SIG-M5 treated with dmso at 0.1 percent for 504 hours (cell line): ENCODE data around the gene VILL.

Experiments used
- DNase-seq: peaks from one replicate; lab custom pipeline; 2025; ENCODE audit not compliant: unreplicated experiment; lab: John Stamatoyannopoulos, UW

Gene VILL

DNA sequence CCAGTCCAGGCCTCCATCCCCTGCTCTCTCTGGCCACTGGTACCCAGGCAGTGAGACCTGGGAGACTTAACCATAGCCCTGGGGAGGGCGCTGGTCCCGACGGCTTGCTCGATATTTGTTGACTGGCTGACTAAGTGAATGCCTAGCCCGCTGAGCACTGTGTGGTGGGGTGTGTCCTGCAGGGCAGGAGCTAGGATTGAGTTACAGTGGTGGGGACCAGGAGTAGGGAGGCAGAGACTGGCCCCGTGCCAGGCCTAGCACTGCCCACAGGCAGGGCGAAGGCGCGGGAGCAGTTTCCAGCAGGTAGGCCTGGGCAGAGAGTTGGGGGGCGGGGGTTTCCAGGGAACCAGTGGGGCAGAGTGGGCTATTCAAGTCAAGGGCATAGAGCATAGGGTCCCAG lies at the start of gene VILL:
Gene VILL (plus strand): TSS at position 260 of the 400 bp plus-strand sequence. CDS start 2,887 bp downstream, outside the sequence.
- no peak for DNase-seq

DNA sequence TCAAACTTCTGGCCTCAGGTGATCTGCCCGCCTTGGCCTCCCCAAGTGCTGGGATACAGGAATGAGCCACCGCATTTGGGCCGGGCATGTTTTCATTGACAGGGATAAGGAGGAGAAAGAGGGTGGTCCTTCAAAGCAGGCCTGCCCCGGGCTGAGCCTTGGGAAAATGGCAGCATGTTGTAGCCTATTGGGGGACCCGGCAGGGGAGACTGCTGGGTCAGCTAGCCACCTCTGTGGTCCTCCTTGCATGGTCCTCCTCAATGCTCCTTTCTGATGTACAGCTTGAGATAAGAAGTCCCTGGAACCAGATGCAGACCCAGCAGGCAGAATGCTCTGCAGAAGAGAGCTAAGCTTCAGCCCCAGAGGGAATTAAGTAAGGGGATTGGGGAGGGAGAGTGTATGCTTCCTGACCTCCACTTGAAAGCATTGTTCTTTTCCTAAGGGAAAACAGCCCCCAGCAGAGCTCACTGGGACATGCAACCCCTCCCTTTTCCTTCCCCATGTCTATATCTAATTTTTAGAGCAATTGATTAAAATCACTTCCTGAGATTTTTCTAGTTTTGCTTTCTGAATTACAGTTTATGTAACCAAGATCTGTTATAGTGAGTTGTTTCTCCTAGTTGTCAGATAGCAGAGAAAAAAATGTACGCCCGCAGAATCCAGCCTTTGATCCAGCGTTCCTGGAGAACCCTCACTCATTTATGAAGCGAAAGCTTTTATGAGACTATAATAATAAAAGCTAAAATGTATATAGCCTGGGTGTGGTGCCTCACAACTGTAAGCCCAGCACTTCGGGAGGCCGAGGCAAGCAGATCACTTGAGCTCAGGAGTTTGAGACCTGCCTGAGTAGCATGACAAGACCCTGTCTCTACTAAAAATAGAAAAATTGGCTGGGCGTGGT lies 48.7 kb upstream of the VILL start:
- DNase-seq, result no peak

DNA sequence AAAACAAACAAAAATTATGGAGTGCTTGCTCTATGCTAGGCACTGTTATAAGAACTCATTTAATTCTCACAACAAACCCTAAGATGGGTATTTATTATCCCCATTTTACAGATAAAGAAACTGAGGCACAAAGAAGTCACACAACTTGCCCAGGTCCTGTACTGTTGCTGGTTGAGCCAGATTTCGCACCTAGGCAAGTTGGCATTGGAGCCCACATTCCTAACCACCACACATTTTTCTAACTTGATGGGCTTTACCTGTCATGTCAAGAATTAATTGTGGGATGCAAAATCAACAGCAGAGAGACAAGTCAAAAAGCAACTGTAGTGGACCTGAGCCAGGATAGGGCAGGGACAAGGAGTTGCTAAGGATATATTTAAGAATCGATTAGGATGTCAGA lies 47.9 kb upstream of the VILL start:
- no peak for DNase-seq

DNA sequence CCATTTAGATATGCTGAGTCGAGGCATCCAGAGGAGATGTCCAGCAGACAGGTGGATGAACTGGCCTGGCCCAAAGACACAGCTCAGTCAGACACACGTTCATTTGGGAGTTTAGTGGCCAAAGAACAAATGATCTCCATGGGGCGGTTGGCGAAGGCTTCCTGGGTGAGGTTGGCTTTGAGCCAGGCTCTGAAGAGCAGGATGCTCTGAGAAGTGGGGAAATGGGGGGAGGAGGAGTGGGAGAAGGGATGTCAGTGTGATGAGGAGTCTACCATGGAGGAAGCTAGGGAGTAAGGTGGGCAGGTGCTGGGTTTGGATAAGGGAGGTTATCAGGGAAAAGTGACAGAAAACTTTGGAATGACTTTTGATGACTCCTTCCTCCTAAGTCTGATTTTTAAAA lies 47.5 kb upstream of the VILL start:
- DNase-seq, result no peak

DNA sequence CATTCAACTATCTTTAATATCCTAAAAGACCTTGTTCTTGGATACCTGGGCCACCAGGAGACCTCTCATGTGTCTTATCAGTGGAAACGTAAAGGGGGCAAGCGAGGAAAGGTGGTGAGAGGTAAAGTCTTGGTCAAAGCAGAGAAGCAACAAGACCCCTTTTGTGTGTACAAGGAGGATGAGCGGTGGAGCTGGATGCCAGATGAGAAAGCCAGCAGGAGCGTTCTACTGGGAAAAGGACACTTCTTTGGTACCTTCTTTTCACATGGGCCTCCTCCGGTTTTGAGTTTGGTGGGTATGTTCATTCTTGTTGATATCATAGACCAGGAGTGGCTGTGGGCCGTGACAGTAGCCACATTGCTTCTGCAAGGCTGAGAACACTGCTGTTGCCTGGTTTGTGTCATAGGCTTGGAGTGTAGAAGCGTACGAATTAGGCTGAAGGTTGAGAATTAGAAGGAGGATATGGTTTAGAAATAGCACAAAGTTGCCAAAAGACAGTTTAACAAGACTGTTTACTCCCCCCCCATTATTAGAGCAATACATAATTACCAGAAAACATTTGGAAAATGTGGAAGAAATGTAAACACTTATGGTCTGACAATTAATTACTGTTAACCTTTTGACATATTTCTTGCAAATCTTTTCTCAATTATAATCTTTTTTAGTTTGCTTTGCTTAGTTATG lies 46.8 kb upstream of the VILL start:
- DNase-seq, result no peak

DNA sequence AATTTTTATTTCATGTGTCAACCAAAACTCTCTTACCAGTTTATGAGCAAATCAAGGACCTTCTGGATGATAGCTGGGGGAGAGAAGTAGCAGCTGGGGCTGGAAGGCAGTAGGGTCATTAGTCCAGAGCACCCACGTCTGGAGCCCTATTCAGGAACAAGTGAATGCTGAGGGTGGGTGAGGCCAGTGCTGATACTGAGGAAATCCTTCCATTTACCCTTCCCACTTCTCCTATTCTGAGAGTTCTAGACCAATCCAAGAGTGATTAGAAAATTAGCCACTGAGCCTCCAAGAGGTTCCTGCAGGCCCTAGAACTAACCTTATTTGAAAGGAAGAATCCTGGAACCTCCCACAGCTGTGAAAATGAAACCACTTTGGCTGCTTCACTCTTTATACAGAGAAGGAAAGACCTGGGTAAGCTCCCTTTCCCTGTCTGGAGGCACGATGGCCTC lies 46.2 kb upstream of the VILL start:
- DNase-seq, result no peak

DNA sequence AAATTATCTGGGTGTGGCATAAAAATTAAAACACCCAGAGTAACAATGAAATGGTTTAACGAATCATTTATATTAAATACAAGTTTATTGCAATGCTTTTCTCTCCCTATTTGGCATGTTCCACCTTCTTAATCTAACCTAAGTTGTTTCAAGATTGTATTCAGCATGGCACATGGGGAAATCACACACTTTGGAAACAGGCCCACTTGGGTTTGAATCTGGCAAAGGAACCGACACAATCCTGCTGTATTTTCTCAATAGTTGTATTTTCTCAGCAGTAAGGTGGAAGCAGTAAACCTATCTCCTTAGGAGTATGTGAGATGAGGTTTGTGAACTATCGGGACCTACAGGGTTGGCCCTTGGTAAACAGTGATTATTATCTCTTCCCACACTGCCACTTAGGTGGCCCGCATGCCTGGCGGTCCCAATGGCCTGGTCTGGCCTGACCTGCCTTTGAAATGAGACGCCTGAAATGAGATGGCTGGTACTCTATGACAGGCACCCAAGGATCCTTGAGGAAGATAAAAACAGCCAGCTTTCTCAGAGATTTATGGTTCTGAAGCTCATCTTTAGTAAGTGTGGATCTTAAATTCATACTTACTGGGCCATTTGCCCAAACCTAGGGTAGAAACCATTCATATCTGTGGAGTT lies 45.3 kb upstream of the VILL start:
- no peak for DNase-seq

DNA sequence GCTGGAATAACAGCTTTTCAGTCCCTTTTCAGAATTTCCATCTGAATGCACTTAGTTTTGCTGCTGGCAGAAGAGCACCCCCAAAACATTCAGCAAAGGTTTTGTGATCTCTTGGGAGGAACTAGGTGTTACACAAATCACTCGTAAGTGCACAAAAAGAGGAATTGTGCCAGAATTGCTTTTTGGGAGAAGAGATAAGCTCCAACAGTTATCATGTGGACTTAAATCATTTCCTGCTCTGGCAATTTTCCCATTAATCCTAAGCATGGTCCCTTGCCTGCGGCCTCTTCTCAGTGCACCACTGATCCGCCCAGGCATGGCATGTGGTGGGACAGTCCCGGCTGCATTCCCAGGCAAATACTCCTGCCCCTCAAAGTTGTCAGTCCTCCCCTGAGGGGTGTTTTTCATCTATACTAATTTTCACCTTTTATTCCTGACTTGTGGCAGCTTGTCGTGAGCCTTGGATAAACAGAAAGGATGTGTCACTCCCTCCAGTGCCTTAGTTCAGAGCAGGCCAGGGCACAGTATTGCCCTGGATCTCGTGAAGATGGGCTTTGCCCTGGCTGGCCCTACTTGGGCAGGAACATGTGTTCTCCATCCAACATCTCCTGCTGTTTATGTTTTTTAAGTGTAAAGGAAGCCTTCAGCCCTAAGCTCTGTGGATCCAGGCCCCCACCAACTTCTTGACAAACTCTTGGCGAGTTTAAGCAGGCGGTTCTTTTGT lies 44.6 kb upstream of the VILL start:
- DNase-seq, result no peak

DNA sequence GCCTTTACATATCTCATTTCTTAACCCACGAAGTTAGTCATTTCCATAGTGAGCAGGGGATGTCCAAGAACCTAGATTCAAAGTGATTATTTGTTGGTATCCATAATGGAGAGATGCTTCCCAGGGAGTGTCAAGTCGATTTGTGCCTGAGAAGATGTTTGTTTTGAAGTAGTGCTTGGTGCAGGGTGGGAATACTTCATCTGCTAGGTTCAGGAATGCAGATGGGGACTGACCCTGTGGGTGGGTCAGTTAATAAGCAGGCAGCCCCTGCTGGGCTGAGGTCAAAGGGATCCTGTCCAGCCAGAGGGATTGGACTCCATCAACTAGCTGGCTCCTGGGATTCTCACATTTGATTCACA lies 44.1 kb upstream of the VILL start:
- DNase-seq, result no peak

DNA sequence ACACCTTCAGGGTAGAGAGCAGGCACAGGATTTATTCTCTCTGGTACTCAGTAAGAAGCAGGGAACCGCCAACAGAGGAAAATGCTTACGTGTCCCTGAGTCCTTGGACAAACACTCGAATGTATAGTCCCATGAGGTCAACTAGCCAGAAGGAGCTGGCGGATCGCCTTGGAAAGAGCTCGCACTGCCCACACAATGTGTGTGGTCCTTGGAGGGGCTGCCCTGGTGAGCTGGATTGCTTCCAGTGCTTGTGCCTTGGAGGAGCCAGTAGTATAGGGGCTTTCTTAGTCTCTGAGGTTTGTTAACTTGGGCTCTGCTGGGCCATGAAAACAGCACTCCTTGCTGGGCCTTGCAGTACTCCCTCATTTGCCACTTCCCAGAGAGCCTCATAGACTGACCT lies 40.7 kb upstream of the VILL start:
- DNase-seq, result no peak

DNA sequence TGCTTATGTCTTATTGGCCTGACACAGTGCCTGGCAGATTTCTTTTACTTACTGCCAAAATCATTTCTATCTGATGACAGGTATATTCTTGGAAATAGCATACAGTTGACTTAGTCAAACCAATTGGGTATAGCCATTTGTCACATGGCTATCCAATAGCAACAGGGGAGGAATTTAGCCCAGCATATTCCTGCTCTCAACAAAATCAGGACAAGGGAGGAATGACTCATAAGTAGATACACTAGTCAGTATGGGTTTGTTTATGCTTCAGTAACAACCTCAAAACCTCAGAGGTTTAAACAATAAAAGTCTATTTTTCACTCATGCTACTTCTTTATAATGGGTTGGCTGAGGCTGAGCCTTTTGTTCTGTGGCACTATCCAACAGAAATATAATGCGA lies 38.0 kb upstream of the VILL start:
- no peak for DNase-seq

DNA sequence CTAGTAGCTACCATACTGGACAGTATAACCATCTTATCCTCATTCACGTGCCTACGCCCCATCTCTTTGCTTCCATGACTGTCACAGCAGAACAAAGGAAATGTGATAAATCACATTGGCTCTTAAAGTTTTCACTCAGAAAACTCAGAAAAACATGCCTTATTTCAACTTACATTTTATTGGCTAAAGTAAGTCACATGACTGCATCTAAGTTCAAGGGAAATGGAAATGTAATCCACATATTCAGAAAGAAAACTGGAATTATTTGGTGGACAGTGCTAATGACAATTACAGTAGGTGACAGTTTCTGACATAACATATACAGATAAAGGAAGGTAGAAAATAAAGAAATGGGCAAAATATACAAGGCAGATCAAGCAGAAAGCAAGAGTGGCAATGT lies 37.4 kb upstream of the VILL start:
- no peak for DNase-seq

DNA sequence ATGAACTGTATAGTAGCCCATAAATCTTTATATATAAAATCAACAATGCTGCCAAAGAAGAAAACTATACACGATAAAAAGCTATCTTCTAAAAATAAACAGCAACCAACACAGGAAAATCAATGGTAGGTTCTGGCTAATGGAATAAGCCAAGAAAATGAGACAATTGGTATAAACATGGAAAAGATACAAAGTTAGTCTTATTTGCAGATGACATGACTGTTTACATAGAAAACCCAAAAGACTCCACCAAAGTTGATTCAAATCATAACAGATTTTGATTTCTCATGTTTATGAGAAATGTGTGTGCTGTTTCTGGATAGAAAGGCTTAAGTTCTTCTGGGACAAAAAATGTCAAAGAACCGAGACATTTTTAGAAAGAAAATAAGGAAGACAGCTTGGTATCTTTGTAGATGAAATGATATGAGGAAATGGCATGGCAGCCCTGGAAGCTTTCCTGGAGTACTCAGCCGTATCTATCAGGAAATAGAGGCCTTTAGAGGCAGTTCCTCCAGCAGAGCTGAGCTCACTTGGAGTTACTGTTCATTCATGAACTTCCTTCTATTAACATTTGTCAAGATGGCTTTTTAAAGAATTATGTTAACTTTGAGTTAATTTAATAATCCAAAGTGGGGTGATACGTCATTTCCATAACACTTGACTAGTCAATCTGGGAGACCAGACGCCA lies 36.7 kb upstream of the VILL start:
- DNase-seq, result no peak

DNA sequence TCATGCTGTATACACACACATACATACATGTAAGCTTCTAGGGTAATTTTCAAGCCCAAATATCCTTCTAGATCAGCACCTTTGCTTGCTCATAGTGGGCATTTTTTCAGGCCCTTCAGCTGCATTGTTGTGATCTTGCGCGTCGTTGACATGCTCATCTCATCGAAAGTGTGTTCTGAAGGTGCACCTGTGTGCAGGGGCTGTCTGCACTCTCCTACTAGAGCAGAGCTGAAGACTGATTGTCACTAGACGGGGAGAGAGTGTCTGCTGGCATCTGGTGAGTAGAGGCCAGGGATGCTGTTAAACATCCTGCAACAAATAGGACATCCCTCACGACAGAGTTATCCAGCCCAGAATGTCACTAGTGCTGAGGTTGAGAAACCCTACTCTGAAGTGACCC lies 35.7 kb upstream of the VILL start:
- DNase-seq, result no peak

DNA sequence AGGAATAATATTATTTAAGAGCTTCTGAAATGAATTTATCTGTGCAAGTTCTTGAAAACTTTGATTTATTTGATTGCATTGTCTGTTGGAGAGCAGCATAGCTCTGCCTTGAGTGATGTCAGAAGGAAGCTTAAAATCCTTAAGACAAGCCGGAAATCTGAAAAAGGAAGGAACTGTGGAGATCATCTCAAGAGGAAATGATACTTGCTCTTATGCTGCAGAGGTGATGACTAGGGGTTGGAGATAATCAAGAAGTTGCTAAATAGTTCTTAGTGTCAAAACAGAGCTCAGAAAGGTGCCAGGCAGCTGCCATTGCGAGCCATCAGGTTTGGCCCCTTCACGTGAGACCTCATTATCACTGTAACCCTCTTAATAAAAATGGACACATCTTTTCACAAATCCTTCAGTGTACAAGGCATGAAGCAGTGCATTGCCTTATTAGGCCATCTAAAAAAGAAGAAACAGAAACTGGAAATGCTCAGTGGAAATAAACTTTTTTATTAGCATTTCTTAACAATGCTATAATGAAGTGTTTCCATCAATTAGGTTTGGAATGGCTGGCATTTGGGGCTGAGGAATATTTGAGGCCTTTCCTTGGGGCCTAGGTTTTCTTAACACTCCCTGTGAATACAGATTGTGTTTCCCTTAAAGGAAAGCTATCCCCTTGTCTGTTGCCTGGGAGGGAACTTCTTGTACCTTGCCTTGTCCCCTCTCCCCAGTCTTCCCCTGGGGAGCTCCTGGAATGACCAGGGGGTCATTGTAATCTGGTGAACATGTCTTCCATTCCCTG lies 34.5 kb upstream of the VILL start:
- peak; percentile 69 for DNase-seq

DNA sequence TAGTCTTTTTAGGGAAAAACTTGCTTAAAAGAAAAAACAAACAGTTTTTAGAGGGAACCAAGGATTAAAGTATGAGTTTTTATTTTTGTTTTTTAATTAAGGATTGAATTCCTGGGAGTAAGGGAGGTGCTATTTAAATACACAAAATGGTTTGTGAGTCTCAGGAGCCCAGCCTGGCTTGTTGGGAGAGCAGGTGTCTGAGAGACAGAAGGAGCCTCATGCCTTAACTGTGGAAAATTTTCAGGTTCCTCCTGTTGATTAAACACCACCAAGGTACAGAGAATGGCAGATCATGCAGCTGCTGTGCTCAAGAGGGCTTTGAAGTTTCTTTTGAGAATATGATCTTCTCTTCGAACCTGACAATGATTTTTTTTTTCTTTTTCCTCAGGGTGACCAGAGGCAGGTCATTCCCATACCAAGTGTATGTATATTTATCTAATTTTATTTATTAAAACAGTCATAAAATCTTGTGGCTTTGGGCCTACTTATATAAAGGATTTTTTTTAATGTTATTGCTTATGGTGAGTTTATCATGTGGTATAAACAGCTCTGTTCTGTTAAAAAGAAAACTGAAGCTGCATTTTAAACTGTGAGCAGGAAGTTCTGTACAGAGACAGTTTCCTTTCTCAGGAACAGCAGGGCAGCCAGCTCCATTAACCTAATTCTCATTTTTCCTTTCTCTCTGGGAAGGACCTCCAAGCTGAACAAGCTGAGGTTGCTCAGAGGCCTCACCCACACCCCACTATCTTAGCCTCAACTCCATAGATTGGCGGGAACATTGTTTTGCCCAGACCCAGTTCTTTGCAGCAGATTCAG lies 33.7 kb upstream of the VILL start:
- no peak for DNase-seq

DNA sequence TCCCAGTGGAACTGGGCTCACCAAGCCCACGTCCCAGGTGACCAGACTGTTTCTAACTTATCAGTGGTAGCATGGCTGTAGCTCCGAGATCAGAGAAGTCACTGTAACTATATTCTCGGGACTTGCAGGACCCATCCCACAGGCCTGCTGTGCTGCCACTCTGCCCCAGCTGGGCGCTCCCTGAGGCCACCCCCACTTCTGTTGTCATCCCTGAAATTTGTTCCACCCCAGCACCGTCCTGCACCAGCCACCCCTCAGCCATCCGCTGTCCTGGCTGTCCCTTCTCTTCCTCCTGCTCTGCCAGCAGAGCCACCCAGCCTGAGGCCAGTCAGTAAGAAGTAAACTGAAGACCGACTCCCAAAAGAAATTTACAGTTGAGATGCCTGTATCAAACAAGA lies 33.0 kb upstream of the VILL start:
- DNase-seq, result no peak

DNA sequence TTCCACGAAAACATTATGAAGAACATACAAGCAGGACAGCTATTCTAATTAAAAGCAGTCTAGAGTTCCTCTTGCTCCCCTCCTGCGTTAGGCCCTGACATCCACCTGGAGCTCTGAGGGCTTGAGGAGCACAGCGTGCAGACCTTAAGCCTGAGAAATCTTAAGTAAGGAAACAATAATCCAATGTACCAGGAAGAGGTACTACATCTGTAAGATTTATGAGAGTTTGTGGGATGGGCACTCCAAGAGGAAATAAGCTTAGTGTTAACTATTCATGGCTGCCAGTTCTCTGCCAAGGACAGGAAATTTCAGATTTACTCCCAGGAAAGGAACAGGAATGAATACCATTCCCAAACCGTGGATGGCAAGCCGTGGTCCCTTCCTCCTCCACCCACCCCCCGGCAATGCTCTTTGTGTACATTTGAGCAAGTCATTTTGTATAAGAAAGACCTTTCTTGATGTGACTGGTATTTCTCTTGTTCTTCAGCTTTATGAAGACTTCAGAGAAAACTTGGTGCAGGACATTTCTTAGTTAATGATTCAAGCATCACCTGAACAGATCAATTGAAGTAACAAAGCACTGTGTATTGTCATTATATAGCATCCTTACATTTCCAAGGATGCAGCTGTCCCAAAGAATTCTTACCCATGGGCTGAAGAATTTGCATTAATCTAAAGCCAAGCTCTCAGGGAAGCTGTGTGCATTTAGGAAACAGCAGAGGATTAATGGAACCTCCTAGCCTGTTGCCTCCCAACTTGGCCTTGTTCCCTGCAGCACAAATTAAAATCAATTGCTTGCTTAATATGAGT lies 28.8 kb upstream of the VILL start:
- no peak for DNase-seq
